HUES6 (cell line): ENCODE results near the gene PHIP.

ENCODE experiments used
- H3K27ac ChIP-seq: 2 replicates; pipeline ENCODE4 v1.7.0; 2013; ENCODE audit warnings: low read depth, mild to moderate bottlenecking, low read length, inconsistent platforms
- H3K27me3 ChIP-seq: 2 replicates; pipeline ENCODE4 v1.6.1; 2013; ENCODE audit warnings: low read length; ENCODE audit not compliant: control insufficient read depth, insufficient read depth
- H3K36me3 ChIP-seq: 2 replicates; pipeline ENCODE4 v1.6.1; 2013; ENCODE audit warnings: low read length; ENCODE audit not compliant: control insufficient read depth, insufficient read depth
- H3K4me1 ChIP-seq: 2 replicates; pipeline ENCODE4 v1.6.1; 2013; ENCODE audit warnings: low read length; ENCODE audit not compliant: control insufficient read depth, insufficient read depth
- H3K4me3 ChIP-seq: 2 replicates; pipeline ENCODE4 v1.5.1; 2013; ENCODE audit warnings: low read depth, low read length
- H3K9ac ChIP-seq: one replicate; pipeline ENCODE4 v1.6.1; 2013; ENCODE audit warnings: mild to moderate bottlenecking, low read length
- H3K9me3 ChIP-seq: 2 replicates; pipeline ENCODE4 v1.6.1; 2013; ENCODE audit warnings: low read depth, low read length; ENCODE audit not compliant: control insufficient read depth, insufficient read depth

Gene PHIP

DNA sequence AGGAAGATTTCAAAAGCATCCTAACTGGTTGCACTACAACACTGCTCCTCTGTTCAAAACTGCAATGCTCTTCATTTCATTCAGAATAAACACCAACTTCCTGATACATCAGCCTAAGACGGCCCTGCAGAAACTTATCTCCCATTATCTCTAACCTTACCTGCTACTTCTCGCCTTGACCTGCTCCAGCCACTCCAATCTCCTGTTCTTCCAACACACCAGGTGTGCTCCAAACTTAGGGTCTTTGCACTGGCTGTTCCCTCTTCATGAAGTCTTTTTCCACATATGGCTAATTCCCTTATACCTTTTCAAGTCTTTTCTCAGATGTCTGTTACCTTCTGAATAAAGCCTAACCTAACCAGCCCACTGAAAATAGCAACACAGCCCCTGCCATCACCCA, 32.1 kb downstream of the PHIP start:
- H3K36me3 ChIP-seq, result peaks cover 54% of the 10 kb centered on the region
- no peak overlapping the region for H3K4me3 ChIP-seq
- H3K4me1 ChIP-seq, result peaks cover 12% of the 10 kb centered on the region
- H3K9ac ChIP-seq, result no peak overlapping the region
- H3K27me3 ChIP-seq, result no peaks in the 10 kb centered on the region
- no peak overlapping the region for H3K27ac ChIP-seq
- H3K9me3 ChIP-seq, result no peaks in the 10 kb centered on the region

- H3K36me3 ChIP-seq, result peaks cover 69% of the 10 kb centered on the region
- peaks cover 12% of the 10 kb centered on the region for H3K4me1 ChIP-seq
- no peak overlapping the region for H3K4me3 ChIP-seq
- no peak overlapping the region for H3K9ac ChIP-seq
- no peak overlapping the region for H3K27ac ChIP-seq
- no peaks in the 10 kb centered on the region for H3K9me3 ChIP-seq
- H3K27me3 ChIP-seq, result no peaks in the 10 kb centered on the region
These were observed 35.3 kb downstream of the PHIP start for GRCh38 chr6:79042799-79043126.

- H3K4me3 ChIP-seq, result no peak overlapping the region
- H3K36me3 ChIP-seq, result peaks cover 73% of the 10 kb centered on the region
- H3K27me3 ChIP-seq, result no peaks in the 10 kb centered on the region
- H3K27ac ChIP-seq, result no peak overlapping the region
- H3K9ac ChIP-seq, result no peak overlapping the region
- no peaks in the 10 kb centered on the region for H3K9me3 ChIP-seq
- peaks cover 8% of the 10 kb centered on the region; the same call in 1 of the 2 replicates for H3K4me1 ChIP-seq
These were observed 35.8 kb downstream of the PHIP start for GRCh38 chr6:79042088-79042798.

DNA sequence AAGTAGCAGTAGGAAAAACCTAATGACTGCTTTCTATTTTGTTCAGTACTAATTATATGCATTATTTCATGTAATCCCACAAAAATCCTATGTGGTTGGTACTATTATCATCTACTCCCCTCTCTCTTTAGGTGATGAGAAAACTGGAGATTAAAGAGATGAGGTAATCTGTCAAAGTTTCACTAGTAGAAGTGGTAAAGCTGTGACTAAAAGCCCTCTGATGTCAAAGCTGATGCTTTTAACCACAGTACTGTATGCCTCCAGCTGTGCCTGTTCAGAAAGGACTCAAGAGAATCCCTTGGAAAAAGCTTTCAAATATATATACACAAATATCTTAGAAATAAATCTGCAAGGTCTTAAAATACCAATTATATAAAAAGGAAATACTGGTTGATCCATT, 38.0 kb downstream of the PHIP start:
- H3K27me3 ChIP-seq, result no peaks in the 10 kb centered on the region

GRCh38 chr6:79038061-79038460, 40.0 kb downstream of the PHIP start:
- no peak overlapping the region for H3K9ac ChIP-seq
- H3K36me3 ChIP-seq, result peaks cover 72% of the 10 kb centered on the region

More for the DNA sequence above, 38.0 kb downstream of the PHIP start:
- Histone ChIP-seq H3K36me3 (peaks cover 68% of the 10 kb centered on the region), H3K9me3 (no peaks in the 10 kb centered on the region), H3K4me3 (no peak overlapping the region), H3K9ac (no peak overlapping the region), H3K4me1 (no peaks in the 10 kb centered on the region), H3K27ac (no peak overlapping the region)

DNA sequence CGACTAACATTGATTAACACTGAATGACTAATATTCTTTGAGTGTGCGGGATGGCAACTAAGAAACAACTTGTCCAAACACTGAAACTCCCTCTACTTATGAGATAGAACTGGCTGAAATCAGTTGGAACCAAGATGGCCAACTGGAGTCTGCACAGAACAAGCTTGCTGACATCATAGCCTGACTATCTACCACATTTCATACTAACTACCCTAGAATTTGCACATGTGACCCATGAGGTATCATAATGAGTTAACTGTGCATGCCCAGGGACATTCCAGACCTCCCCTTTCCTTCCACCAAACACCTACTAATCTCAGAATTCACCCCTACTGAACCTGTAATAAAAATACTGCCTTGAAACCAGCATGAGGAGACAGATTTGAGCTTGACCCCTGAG, 43.2 kb downstream of the PHIP start:
- Histone ChIP-seq H3K36me3 (peaks cover 54% of the 10 kb centered on the region), H3K4me3 (no peak overlapping the region), H3K9me3 (no peaks in the 10 kb centered on the region), H3K27ac (0 out of 2 replicates have a peak overlapping the region, but pooled peaks have one; percentile 8), H3K9ac (no peak overlapping the region), H3K4me1 (no peaks in the 10 kb centered on the region), H3K27me3 (no peaks in the 10 kb centered on the region)

More at GRCh38 chr6:79038061-79038460, 40.0 kb downstream of the PHIP start:
- Histone ChIP-seq H3K4me1 (no peaks in the 10 kb centered on the region), H3K27me3 (no peaks in the 10 kb centered on the region), H3K9me3 (no peaks in the 10 kb centered on the region), H3K27ac (no peak overlapping the region), H3K4me3 (no peak overlapping the region)

- H3K27me3 ChIP-seq, result no peaks in the 10 kb centered on the region
- H3K4me3 ChIP-seq, result no peak overlapping the region
- H3K36me3 ChIP-seq, result peaks cover 48% of the 10 kb centered on the region
- H3K4me1 ChIP-seq, result no peaks in the 10 kb centered on the region
- H3K9ac ChIP-seq, result no peak overlapping the region
- no peaks in the 10 kb centered on the region for H3K9me3 ChIP-seq
- H3K27ac ChIP-seq, result no peak overlapping the region
These were observed 44.8 kb downstream of the PHIP start for GRCh38 chr6:79033279-79033678.

- Histone ChIP-seq H3K27me3 (no peaks in the 10 kb centered on the region), H3K36me3 (peaks cover 43% of the 10 kb centered on the region), H3K27ac (no peak overlapping the region), H3K4me3 (no peak overlapping the region), H3K4me1 (no peaks in the 10 kb centered on the region), H3K9ac (no peak overlapping the region), H3K9me3 (no peaks in the 10 kb centered on the region)
These were observed 46.0 kb downstream of the PHIP start for GRCh38 chr6:79031821-79032590.

- Histone ChIP-seq H3K27ac (no peak overlapping the region), H3K27me3 (no peaks in the 10 kb centered on the region), H3K4me3 (no peak overlapping the region), H3K9ac (no peak overlapping the region), H3K9me3 (no peaks in the 10 kb centered on the region), H3K4me1 (no peaks in the 10 kb centered on the region), H3K36me3 (peaks cover 46% of the 10 kb centered on the region)
These were observed 47.5 kb downstream of the PHIP start for GRCh38 chr6:79030511-79030910.

DNA sequence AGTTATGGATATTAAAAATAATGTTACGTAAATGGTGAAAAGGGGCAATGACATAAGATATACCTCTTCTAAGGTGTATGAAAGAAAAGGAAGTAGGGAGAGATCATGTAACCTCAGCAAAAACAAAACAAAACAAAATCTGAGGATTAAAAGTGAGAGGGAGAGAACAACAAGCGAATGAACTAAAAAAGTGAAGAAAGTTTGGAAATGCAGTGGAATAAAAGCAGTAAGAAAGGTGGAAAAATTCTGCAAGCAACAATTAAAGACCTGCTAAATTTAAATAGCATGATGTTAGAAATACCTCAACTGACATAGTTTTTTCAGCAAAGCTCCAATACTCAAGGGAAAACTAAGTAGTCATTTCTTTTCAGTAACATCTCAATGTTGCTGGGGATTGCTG, 48.0 kb downstream of the PHIP start:
- no peak overlapping the region for H3K27ac ChIP-seq
- no peaks in the 10 kb centered on the region for H3K9me3 ChIP-seq
- peaks cover 48% of the 10 kb centered on the region for H3K36me3 ChIP-seq
- no peaks in the 10 kb centered on the region for H3K4me1 ChIP-seq
- no peak overlapping the region for H3K4me3 ChIP-seq
- H3K27me3 ChIP-seq, result no peaks in the 10 kb centered on the region
- H3K9ac ChIP-seq, result no peak overlapping the region

- Histone ChIP-seq H3K9ac (no peak overlapping the region), H3K27me3 (no peaks in the 10 kb centered on the region), H3K27ac (no peak overlapping the region), H3K4me1 (no peaks in the 10 kb centered on the region), H3K4me3 (no peak overlapping the region), H3K36me3 (peaks cover 49% of the 10 kb centered on the region), H3K9me3 (no peaks in the 10 kb centered on the region)
These were observed 49.3 kb downstream of the PHIP start for GRCh38 chr6:79028641-79029314.
